Endothelial cell of umbilical vein (primary cell): ENCODE measurements around the gene IL6. TPM values are rescaled to one million over a fixed set of nuclear protein-coding genes. Genes with fewer than 3 reads are reported as not detected.

Experiments
- BruUV-seq: library from RNA; stranded (reverse); fragments of 400-500 nt; replicated peaks from 2 replicates; lab custom pipeline; 2021; lab: Mats Ljungman, UMichigan
- CTCF ChIA-PET: fragments of 300-600, 350-600 bp; sonication (Branson Sonifier 250); formaldehyde crosslinking; loops from one replicate; lab custom pipeline; 2021; ENCODE audit warnings: antibody characterized with exemption, inconsistent platforms; lab: Charles Lee
- POLR2A ChIA-PET: fragments of 300-600, 350-600 bp; sonication (Branson Sonifier 250); formaldehyde crosslinking; loops from one replicate; lab custom pipeline; 2021; ENCODE audit warnings: antibody characterized with exemption, inconsistent platforms; lab: Charles Lee
- DNase-seq: peaks from one replicate; pipeline ENCODE4 v3.0.0-alpha.2; 2011; ENCODE audit warnings: low read depth, low spot score
- FAIRE-seq: peaks from 2 replicates; lab custom pipeline; 2011; peaks lifted over from hg19 to GRCh38; lab: Jason Lieb, UNC
- H2AFZ ChIP-seq: 2 replicates; pipeline ENCODE4 v1.6.0; 2012; ENCODE audit warnings: low read depth, low read length, control low read depth, inconsistent platforms
- H3K27ac ChIP-seq: 2 replicates; pipeline ENCODE4 v1.5.1; 2011; ENCODE audit warnings: low read depth, mild to moderate bottlenecking, control low read depth, low read length, moderate library complexity; ENCODE audit not compliant: insufficient read depth
- H3K27me3 ChIP-seq, 2 experiments: 2 replicates each; pipeline versions ENCODE4 v1.6.0 to v1.6.1; 2011; ENCODE audit warnings: low read length in 2 of 2, mixed read lengths in 1 of 2; ENCODE audit not compliant: control insufficient read depth in 2 of 2, insufficient read depth in 2 of 2
- H3K36me3 ChIP-seq, 2 experiments: 2 replicates in 1 of 2; 3 replicates in 1 of 2; pipeline ENCODE4 v1.5.1; 2011; ENCODE audit warnings: low read length in 2 of 2, mild to moderate bottlenecking in 1 of 2, moderate library complexity in 1 of 2; ENCODE audit not compliant: control insufficient read depth in 2 of 2, insufficient read depth in 2 of 2; ENCODE audit errors: extremely low read depth in 1 of 2
- H3K4me1 ChIP-seq: 3 replicates; pipeline ENCODE4 v1.5.1; 2011; ENCODE audit warnings: mild to moderate bottlenecking, low read length; ENCODE audit not compliant: control insufficient read depth, insufficient read depth; ENCODE audit errors: extremely low read depth
- H3K4me2 ChIP-seq: 2 replicates; pipeline ENCODE4 v1.6.1; 2011; ENCODE audit warnings: low read length, control low read depth, mixed read lengths; ENCODE audit not compliant: insufficient read depth
- H3K4me3 ChIP-seq, 3 experiments: fragments of 200-600 bp in 1 of 3; sonication (generic), shearing (Covaris generic) in 1 of 3; replicated peaks in 1 of 3; 2 replicates each; pipeline ENCODE4 v1.5.1; 2011 to 2016; ENCODE audit warnings: control low read depth in 3 of 3, low read length in 3 of 3, mild to moderate bottlenecking in 2 of 3, inconsistent platforms in 1 of 3, low read depth in 1 of 3, moderate library complexity in 1 of 3; ENCODE audit not compliant: insufficient read depth in 1 of 3
- H3K79me2 ChIP-seq: 2 replicates; pipeline ENCODE4 v1.6.0; 2012; ENCODE audit warnings: low read length, inconsistent platforms; ENCODE audit not compliant: control insufficient read depth, insufficient read depth
- H3K9ac ChIP-seq: replicated peaks from 2 replicates; pipeline ENCODE3; 2011; ENCODE audit warnings: low read length, control low read depth; ENCODE audit not compliant: insufficient read depth; ENCODE audit errors: extremely low read depth
- H3K9me1 ChIP-seq: replicated peaks from 3 replicates; pipeline ENCODE4 v1.6.0; 2011; ENCODE audit warnings: mild to moderate bottlenecking, low read length; ENCODE audit not compliant: control insufficient read depth, insufficient read depth; ENCODE audit errors: extremely low read depth
- H3K9me3 ChIP-seq: replicated peaks from 2 replicates; pipeline ENCODE4 v1.5.1; 2012; ENCODE audit warnings: low read length, inconsistent platforms; ENCODE audit not compliant: control insufficient read depth, insufficient read depth
- H4K20me1 ChIP-seq: replicated peaks from 2 replicates; pipeline ENCODE3; 2011; ENCODE audit warnings: mild to moderate bottlenecking, low read length; ENCODE audit not compliant: control insufficient read depth, insufficient read depth; ENCODE audit errors: extremely low read depth
- CTCF ChIP-seq, 2 donors: IDR thresholded peaks; 1 replicate in 1 of 2; 2 replicates in 1 of 2; pipeline ENCODE4 v1.5.1; 2011; ENCODE audit warnings: low read length in 2 of 2, mild to moderate bottlenecking in 2 of 2, moderate library complexity in 2 of 2, control low read depth in 1 of 2, inconsistent platforms in 1 of 2, low read depth in 1 of 2; ENCODE audit not compliant: insufficient read depth in 1 of 2; ENCODE audit errors: extremely low read depth in 1 of 2
- EZH2 ChIP-seq: IDR thresholded peaks from 2 replicates; pipeline ENCODE4 v1.6.1; 2012; ENCODE audit warnings: borderline replicate concordance, low read depth, mild to moderate bottlenecking, moderate library complexity, low read length, inconsistent platforms; ENCODE audit not compliant: severe bottlenecking
- FOS ChIP-seq: IDR thresholded peaks from 2 replicates; pipeline ENCODE4 v1.6.1; 2011; ENCODE audit warnings: mild to moderate bottlenecking, low read length, moderate library complexity, borderline replicate concordance; ENCODE audit not compliant: insufficient read depth
- GATA2 ChIP-seq: IDR thresholded peaks from 2 replicates; pipeline ENCODE4 v1.7.0; 2011; ENCODE audit warnings: low read depth, mild to moderate bottlenecking, moderate library complexity, mixed read lengths, low read length; ENCODE audit not compliant: insufficient read length, insufficient read depth
- JUN ChIP-seq: IDR thresholded peaks from 2 replicates; pipeline ENCODE4 v1.6.1; 2011; ENCODE audit warnings: borderline replicate concordance, low read depth; ENCODE audit not compliant: insufficient read length, insufficient read depth
- MAX ChIP-seq: IDR thresholded peaks from 2 replicates; pipeline ENCODE4 v1.6.1; 2011; ENCODE audit not compliant: insufficient read depth, insufficient read length
- MYC ChIP-seq: IDR thresholded peaks from one replicate; pipeline ENCODE4 v1.6.1; 2011; ENCODE audit warnings: mild to moderate bottlenecking, low read depth, low read length
- POLR2A ChIP-seq: IDR thresholded peaks from 2 replicates; pipeline ENCODE4 v1.6.1; 2012; ENCODE audit warnings: low read depth, mild to moderate bottlenecking, control low read depth, low read length
- POLR2AphosphoS5 ChIP-seq: IDR thresholded peaks from 2 replicates; pipeline ENCODE4 v1.6.1; 2012; ENCODE audit warnings: low read depth, mild to moderate bottlenecking, control low read depth, low read length, moderate library complexity; ENCODE audit not compliant: insufficient read depth
- dilution Hi-C: fragments of 300-500 bp; cut with MboI; formaldehyde crosslinking; loops from one replicate; pipeline ENCODE4 v1.15.0; 2019; ENCODE audit warnings: low sequenced_read_pairs; ENCODE audit not compliant: extremely low pct_ligation_motif_present
- intact Hi-C: fragments of 100-400 bp; cut with micrococcal nuclease; formaldehyde crosslinking; loops from one replicate; pipeline ENCODE4 v1.10.0; 2022
- polyA plus RNA-seq, 4 experiments: library from polyadenylated mRNA; depleted of rRNA in 3 of 4; stranded (reverse) in 3 of 4; unstranded in 1 of 4; fragments of >200 nt; gene quantifications; 2 replicates each; pipeline versions ENCODE4 v1.2.1 to v1.2.3, GENCODE V29; 2011 to 2012; ENCODE audit warnings: missing spikeins in 1 of 4
- total RNA-seq: library from RNA; stranded (reverse); gene quantifications from 2 replicates; pipeline ENCODE4 v1.2.3, GENCODE V29; 2021

IL6 gene
- total and polyA plus RNA-seq, 2 donors (not counting 3 experiments of a cell fraction or from before 2014, with no cell fraction given), result 11.0 to 16.5 TPM

- H3K9me3 ChIP-seq, result no peaks in the 10 kb centered on the region
- peaks cover 23% of the 10 kb centered on the region for H3K4me1 ChIP-seq
- no peaks in the 10 kb centered on the region for H3K36me3 ChIP-seq
- DNase-seq (peak; percentile 63), FAIRE-seq (peak; percentile 15)
- H2AFZ ChIP-seq, result no peak overlapping the region
- H3K27me3 ChIP-seq, result no peaks in the 10 kb centered on the region
- H4K20me1 ChIP-seq, result no peaks in the 10 kb centered on the region
- intact Hi-C loops, result no loop called here
- H3K4me2 ChIP-seq, result no peak overlapping the region
- POLR2A ChIA-PET, result interaction anchor here (0.6 kb wide), 1 partner anchor 136 kb away, joined by 16 read pairs; no protein-coding TSS in a partner anchor
- H3K9me1 ChIP-seq, result no peaks in the 10 kb centered on the region
- CTCF ChIA-PET, result interaction anchor here (1.0 to 5.1 kb wide), 6 partner anchors 11 to 137 kb away, joined by 3 to 21 read pairs (median 4); partner anchors contain the start of gene IL6
- no peak for TF ChIP-seq JUN
- TF ChIP-seq MYC, result no peak
- TF ChIP-seq FOS, result no peak
- TF ChIP-seq GATA2, result no peak
- TF ChIP-seq POLR2A, result no peak
- TF ChIP-seq MAX, result no peak
- no peak for TF ChIP-seq POLR2AphosphoS5
- no peak for TF ChIP-seq EZH2
- no peak for TF ChIP-seq CTCF (IDR thresholded peaks at IDR 0.05; ENCODE audit: extremely low read depth in 1 of 2, insufficient read depth in 1 of 2, low read depth in 1 of 2, low read length in 2 of 2)
- dilution Hi-C loops, result no loop called here
- no peaks in the 10 kb centered on the region for H3K79me2 ChIP-seq
- H3K4me3 ChIP-seq, result no peak overlapping the region
- H3K27ac ChIP-seq, result no peak overlapping the region
- H3K9ac ChIP-seq, result no peak overlapping the region
- BruUV-seq, result no TSS peak
These were observed 29.0 kb upstream of the IL6 start for GRCh38 chr7:22697876-22698606.
